Left lobe of liver (tissue), 2 donors: ENCODE results near the gene NLRP1. TPM values are rescaled to one million over a fixed set of nuclear protein-coding genes. Genes with fewer than 3 reads are reported as not detected.

ENCODE experiments used
- ATAC-seq: fragments of 200-7000 bp; cut with Tn5 transposase; one replicate; pipeline ENCODE4 v1.9.1; 2020; ENCODE audit warnings: mild to moderate bottlenecking, moderate library complexity
- DNase-seq: peaks from one replicate; pipeline ENCODE4 v3.0.0-alpha.2; 2020; ENCODE audit warnings: low spot score
- total RNA-seq: library from RNA; stranded (reverse); gene quantifications from one replicate; pipeline ENCODE4 v1.2.1, GENCODE V29; 2021
- donor health status: DM: no; HTN: no; CAD: no; lungs with moderate emphysema.
- donor health status: DM: no; HTN: yes; CAD: no.

NLRP1 gene
- total RNA-seq, 1 donor from 2014 or later, result 2.6 TPM

DNA sequence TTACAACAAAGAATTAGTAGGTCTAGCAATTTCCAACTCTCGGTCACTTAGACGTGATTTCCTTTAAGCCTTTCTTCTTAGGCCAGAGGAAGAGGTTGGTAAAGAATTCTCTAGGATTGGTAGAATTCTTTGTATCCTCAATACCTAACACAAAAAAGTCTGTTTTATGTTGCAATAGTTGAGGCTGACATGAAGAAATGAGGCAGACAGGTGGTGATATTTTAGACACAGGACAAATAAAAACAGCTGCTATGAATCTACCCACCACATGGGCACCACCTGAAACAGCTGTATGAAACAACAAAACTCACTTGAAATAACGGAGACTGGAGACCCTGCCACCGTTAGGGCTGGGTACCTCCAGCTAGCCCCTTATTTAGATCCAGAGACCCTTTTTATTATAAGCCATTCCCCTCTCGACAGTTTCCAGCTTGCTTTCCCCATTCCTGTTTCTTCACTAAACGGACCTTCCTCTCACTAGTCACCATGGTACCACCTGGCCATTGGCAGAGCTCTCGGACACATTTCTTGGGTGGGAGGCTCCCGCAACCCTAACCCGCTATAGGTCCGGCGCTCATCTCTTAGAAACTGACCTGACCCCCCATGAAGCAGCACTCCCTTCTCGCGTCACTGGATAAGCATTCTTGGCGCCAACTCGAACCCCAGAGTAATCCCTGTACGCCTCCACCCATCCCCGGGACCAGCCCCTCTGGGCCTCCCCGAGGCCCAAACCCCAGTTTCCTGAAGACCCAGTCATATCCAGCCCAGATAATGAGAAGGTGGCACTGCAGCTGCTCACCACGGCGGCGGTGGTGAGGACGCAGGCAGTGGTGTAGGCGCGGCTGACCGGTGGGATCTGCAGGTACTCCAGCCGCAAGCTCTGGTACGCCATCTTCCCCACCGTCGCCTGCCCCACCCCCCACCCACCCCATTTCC, 98.8 kb downstream of the NLRP1 start, which contains the start of gene DERL2:
Gene DERL2, minus strand, starts transcription at position 909 of the 936 bp plus-strand sequence. Its CDS starts 17 bp downstream, at position 892.
- ATAC-seq (peak; percentile 6), DNase-seq (no peak)

DNA sequence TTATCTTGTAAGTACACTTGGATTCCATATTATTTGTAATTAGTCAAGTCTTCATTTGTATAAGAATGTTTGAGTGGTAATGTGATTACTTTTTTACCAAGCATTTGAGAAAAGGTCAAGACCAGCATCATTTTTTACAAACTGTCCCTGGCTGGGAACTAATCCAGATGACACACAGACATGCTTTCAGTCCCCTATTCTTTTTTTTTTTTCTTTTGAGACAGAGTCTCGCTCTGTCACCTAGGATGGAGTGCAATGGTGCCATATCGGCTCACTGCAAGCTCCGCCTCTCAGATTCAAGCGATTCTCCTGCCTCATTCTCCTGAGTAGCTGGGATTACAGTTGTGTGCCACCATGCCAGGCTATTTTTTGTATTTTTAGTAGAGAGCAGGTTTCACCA, 102.9 kb downstream of the NLRP1 start:
- ATAC-seq, result no peak
- no peak for DNase-seq

DNA sequence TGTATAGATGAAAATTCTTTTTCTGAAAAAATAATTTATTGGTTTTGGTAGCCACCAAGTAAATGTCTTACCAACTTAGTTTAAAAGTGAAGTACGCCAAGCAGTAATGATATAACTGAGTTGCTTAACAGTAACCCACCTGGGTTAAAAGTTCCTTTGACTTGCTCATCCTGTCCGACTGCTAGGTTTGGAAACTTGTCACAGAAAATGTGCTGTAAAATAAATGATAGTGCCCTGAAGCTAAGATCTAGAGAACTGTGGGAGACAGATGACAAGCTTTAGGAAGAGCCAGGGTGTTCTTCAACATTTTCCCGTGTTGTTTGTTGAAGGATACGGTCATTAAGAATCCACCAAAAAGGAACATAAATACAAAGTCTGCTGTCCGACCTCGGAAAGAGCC, 103.3 kb downstream of the NLRP1 start:
- no peak for ATAC-seq
- DNase-seq, result no peak

DNA sequence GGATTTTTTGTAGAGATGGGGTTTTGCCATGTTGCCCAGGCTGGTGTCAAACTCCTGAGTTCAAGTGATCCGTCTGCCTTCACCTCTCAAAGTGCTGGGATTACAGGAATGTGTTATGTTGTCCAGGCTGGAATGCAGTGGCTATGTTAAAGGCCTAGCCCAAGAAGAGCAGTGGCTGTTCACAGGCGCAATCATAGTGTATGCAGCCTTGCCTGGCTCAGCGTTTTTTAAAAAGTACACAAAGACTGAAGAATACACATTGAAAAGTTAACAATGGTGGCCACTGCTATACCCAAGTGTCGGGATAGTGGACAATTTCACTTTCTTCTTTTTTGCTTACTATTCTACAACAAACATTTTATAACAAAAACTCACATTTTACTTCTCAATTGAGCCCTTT, 105.3 kb downstream of the NLRP1 start:
- DNase-seq (no peak), ATAC-seq (no peak)

DNA sequence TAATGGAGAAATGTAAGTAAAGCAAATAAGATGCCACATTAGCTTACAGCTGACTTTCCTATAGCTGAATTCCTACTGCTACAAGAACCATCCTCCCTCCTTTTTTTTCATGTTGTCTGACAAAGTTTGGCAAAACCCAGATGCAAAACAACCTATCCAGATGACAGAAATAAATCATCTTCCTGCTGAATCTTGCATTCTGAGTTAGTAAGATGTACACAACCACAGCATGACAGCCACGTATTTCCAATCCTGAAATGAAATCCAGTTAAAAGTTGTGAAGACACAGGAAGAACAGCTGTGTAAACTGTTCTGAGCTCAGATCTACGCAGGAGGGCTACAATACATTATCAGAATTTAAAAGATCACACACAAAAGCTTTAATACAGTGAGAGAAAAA, 110.4 kb downstream of the NLRP1 start:
- ATAC-seq, result no peak
- no peak for DNase-seq

DNA sequence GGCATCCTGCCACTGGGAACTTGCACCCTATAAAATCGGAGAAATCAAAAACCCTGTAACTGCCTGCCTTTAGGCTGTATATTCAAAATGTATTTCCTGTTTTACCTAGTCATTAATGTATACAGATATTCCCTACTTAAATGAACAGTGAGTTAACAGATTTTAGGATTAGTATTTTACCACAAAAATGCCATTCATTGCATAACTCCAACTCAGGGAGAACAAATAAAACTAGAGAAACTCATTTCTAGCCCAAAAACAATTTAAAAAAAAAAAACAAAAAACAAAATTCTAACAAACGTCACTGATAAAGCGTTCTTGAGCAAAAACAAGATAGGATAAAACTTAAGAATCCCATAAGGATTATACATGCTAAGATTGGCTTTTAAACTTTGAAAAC, 111.8 kb downstream of the NLRP1 start:
- no peak for DNase-seq
- ATAC-seq, result no peak

DNA sequence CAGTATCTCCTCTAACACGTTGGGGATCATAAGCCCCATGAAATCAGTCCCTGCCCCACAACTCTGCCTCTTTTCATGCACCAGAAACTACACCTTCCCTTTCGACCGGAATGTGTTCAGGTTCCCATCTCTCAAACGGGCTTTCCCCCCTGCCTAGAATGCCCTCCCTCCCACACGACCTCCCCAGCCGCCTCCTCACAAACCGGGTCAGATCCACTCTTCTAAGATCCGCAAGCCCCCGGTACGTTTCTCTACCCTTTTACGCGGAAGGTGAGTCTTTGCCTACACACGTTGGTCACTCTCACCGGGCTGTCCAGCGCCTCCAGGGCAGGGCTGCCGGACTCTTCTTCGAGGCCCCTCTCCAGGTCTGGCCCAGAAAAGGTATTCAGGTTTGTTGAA, 116.2 kb downstream of the NLRP1 start:
- ATAC-seq, result peak; percentile 33
- DNase-seq, result no peak

DNA sequence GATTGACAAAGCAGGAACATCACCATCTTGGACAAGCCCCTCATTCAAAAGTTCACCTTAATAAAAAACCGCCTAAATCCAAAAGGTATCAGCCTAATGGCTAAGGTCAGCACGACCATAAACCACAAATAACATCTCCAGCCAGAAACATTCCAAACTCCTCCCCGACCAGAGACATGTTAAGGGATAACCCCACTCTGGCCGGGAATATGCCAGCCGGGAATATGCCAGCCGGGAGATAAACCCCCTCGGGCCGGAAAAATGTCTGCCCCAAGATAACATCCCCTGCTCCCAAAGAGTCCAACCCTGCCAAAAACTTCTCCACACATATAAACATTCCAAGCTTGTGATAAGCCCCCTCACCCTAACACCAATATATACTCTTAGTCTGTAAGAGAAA, 116.9 kb downstream of the NLRP1 start:
- ATAC-seq, result no peak
- no peak for DNase-seq

DNA sequence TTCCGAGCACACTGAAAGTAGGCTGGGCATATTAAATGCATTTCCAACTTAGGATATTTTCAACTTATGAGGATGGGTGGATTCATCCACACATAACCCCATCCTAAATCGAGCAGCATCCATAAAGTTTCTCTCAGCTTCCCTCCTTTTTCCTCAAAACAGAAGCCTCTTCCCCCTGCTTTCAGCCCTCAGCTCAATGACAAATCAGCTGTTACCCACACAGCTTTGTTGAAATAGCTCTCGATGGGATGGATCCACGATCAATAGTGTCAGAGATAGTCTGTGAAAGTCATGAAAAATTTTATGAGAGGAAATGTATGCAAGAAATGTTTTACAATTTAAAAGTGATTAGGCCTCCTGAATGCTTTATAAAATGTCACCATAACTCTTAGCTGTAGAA, 118.0 kb downstream of the NLRP1 start:
- DNase-seq, result no peak
- no peak for ATAC-seq

DNA sequence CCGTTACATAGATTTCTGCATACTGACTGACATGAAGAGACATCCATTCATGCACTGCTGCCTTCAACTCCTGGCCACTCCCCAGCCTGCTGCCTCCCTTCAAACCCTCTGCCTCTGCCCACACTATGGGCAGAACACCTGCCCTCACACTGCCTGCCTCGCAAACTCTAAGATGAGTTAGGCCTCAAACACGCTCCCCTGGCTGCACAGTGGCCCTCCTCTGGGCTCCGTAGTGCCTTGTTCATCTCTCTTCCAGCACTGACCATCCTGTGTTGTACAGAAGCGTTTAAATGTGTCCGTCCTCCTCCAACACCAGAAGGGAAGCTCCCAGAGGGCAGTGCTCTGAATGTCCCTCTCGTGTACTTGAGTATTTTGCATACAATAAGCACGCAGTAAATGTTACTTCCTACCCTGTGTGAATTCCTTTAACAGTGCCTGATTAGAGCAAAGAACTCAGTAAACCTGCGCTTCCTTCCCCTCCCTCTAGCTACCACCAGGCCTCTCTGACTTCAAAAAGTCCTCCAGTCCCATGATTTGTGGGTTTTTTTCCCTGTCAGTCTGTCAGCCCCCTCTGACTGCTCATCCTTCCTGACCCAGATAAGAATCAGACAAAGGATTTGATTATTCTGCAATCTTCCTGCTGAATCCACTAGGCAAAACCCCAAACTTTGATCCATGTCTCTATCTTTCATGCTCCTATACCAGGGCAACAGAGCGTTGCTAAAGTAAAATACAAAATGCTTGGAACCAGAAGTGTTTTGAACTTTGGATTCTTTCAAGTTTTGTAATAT, 119.4 kb downstream of the NLRP1 start:
- DNase-seq (no peak), ATAC-seq (peak; percentile 33)

Other genes starting within 250 kb of the NLRP1 start
- 41.0 TPM for gene NUP88, start 164.8 kb downstream of the NLRP1 start, total RNA-seq
- 15.6 TPM for gene RPAIN, start 164.3 kb downstream of the NLRP1 start, total RNA-seq
- gene C1QBP, start 145.4 kb downstream of the NLRP1 start, total RNA-seq, result 71.8 TPM
- gene DHX33, start 115.5 kb downstream of the NLRP1 start, total RNA-seq, result 7.7 TPM
- gene DERL2, start 98.3 kb downstream of the NLRP1 start, total RNA-seq, result 49.9 TPM
- 7.1 TPM for gene MIS12, start 97.9 kb downstream of the NLRP1 start, total RNA-seq